Umbilical cord (tissue), 2 donors: ENCODE results near the gene LRCH3. TPM values are rescaled to one million over a fixed set of nuclear protein-coding genes. Genes with fewer than 3 reads are reported as not detected.
"Not testable (repeated sequence)": the region's sequence is repeated elsewhere in the genome, so short reads cannot be mapped to it uniquely, and the experiment has no call there.

Experiments used
- DNase-seq: peaks from one replicate; pipeline ENCODE4 v3.0.0-alpha.2; 2015; ENCODE audit warnings: low spot score
- total RNA-seq: library from RNA; depleted of rRNA; stranded (reverse); fragments of >200 nt; gene quantifications from one replicate; pipeline ENCODE4 v1.2.3, GENCODE V29; 2014; ENCODE audit warnings: low replicate concordance; ENCODE audit not compliant: insufficient read depth

Gene LRCH3
- total RNA-seq, 1 donor from 2014 or later, result 33.7 TPM

- no peak for DNase-seq
These were observed 91.5 kb downstream of the LRCH3 start for GRCh38 chr3:197882586-197882985.

- no peak for DNase-seq
These were observed 92.5 kb downstream of the LRCH3 start for GRCh38 chr3:197883541-197883940.

GRCh38 chr3:197884330-197884729, 93.3 kb downstream of the LRCH3 start:
- not testable (repeated sequence) for DNase-seq

GRCh38 chr3:197886052-197886451, 95.0 kb downstream of the LRCH3 start:
- not testable (repeated sequence) for DNase-seq

- not testable (repeated sequence) for DNase-seq
These were observed 96.5 kb downstream of the LRCH3 start for GRCh38 chr3:197887430-197888053.

- no peak for DNase-seq
These were observed 97.5 kb downstream of the LRCH3 start for GRCh38 chr3:197888511-197888910.

GRCh38 chr3:197889204-197889930, 98.3 kb downstream of the LRCH3 start:
- peak; percentile 44 for DNase-seq

GRCh38 chr3:197890693-197891092, 99.6 kb downstream of the LRCH3 start:
- no peak for DNase-seq

- DNase-seq, result no peak
These were observed 101.1 kb downstream of the LRCH3 start for GRCh38 chr3:197892162-197892561.

- DNase-seq, result no peak
These were observed 105.4 kb downstream of the LRCH3 start for GRCh38 chr3:197896421-197896820.

GRCh38 chr3:197899833-197900478, 108.9 kb downstream of the LRCH3 start:
- DNase-seq, result no peak

GRCh38 chr3:197901626-197902025, 110.6 kb downstream of the LRCH3 start:
- no peak for DNase-seq

- DNase-seq, result peak; percentile 89
These were observed 115.2 kb downstream of the LRCH3 start for GRCh38 chr3:197906023-197906849.

GRCh38 chr3:197906850-197907187, 115.8 kb downstream of the LRCH3 start:
- no peak for DNase-seq

- no peak for DNase-seq
These were observed 116.1 kb downstream of the LRCH3 start for GRCh38 chr3:197907196-197907595.

GRCh38 chr3:197908550-197908949, 117.5 kb downstream of the LRCH3 start:
- DNase-seq, result not testable (repeated sequence)

GRCh38 chr3:197908957-197909701, 118.1 kb downstream of the LRCH3 start:
- no peak for DNase-seq

- DNase-seq, result no peak
These were observed 121.9 kb downstream of the LRCH3 start for GRCh38 chr3:197912741-197913476.

- no peak for DNase-seq
These were observed 122.8 kb downstream of the LRCH3 start for GRCh38 chr3:197913641-197914380.
